Neural progenitor cell (in vitro differentiated cells): Measurements from ENCODE around the gene ALDH8A1. TPM values are rescaled to one million over a fixed set of nuclear protein-coding genes. Genes with fewer than 3 reads are reported as not detected.

Experiments used
- DNase-seq: peaks from one replicate; pipeline ENCODE4 v3.0.0-alpha.2; 2016; ENCODE audit warnings: low spot score
- H2AFZ ChIP-seq: fragments of 200-600 bp; sonication (generic); replicated peaks from 2 replicates; pipeline ENCODE4 v1.6.1; 2016; ENCODE audit warnings: antibody characterized with exemption
- H3F3A ChIP-seq: fragments of 200-600 bp; sonication (generic); 2 replicates; pipeline ENCODE4 v1.6.1; 2016; ENCODE audit warnings: antibody characterized with exemption, low read depth
- H3K27ac ChIP-seq: fragments of 200-600 bp; sonication (generic); 2 replicates; pipeline ENCODE4 v1.5.1; 2016; ENCODE audit warnings: mild to moderate bottlenecking
- H3K27me3 ChIP-seq: fragments of 200-600 bp; sonication (generic); 2 replicates; pipeline ENCODE4 v1.6.1; 2016; ENCODE audit warnings: mild to moderate bottlenecking, moderate library complexity
- H3K36me3 ChIP-seq: fragments of 200-600 bp; sonication (generic); 2 replicates; pipeline ENCODE4 v1.5.1; 2016
- H3K4me1 ChIP-seq: fragments of 200-600 bp; sonication (generic); 2 replicates; pipeline ENCODE4 v1.6.1; 2016; ENCODE audit warnings: mixed run types
- H3K4me2 ChIP-seq: fragments of 200-600 bp; sonication (generic); 2 replicates; pipeline ENCODE4 v1.6.1; 2016
- H3K4me3 ChIP-seq: fragments of 200-600 bp; sonication (generic); 2 replicates; pipeline ENCODE4 v1.5.1; 2016
- H3K79me2 ChIP-seq: fragments of 200-600 bp; sonication (generic); 2 replicates; pipeline ENCODE4 v1.6.1; 2016; ENCODE audit warnings: low read depth
- H3K9ac ChIP-seq: fragments of 200-600 bp; sonication (generic); 2 replicates; pipeline ENCODE4 v1.6.1; 2016
- H3K9me3 ChIP-seq: fragments of 200-600 bp; sonication (generic); 2 replicates; pipeline ENCODE4 v1.5.1; 2016; ENCODE audit warnings: low read depth
- H4K20me1 ChIP-seq: fragments of 200-600 bp; sonication (generic); 2 replicates; pipeline ENCODE4 v1.6.1; 2016; ENCODE audit warnings: low read depth
- H3K27ac Mint-ChIP-seq: 3 replicates; pipeline ENCODE4 v1.8.0; 2021; ENCODE audit warnings: mixed read lengths
- H3K27me3 Mint-ChIP-seq: 2 replicates; pipeline ENCODE4 v1.8.0; 2022; ENCODE audit warnings: low read depth, mild to moderate bottlenecking, inconsistent platforms, moderate library complexity, mixed read lengths; ENCODE audit not compliant: insufficient read depth
- H3K36me3 Mint-ChIP-seq: 3 replicates; pipeline ENCODE4 v1.8.0; 2021; ENCODE audit warnings: mixed read lengths
- H3K4me1 Mint-ChIP-seq: 3 replicates; pipeline ENCODE4 v1.8.0; 2021; ENCODE audit warnings: mixed read lengths
- H3K4me3 Mint-ChIP-seq: 3 replicates; pipeline ENCODE4 v1.8.0; 2021; ENCODE audit warnings: mild to moderate bottlenecking, moderate library complexity, mixed read lengths
- H3K9me3 Mint-ChIP-seq: 3 replicates; pipeline ENCODE4 v1.8.0; 2020; ENCODE audit warnings: mixed read lengths
- EZH2 ChIP-seq: fragments of 200-600 bp; sonication (generic); IDR thresholded peaks from 2 replicates; pipeline ENCODE4 v1.6.1; 2017; ENCODE audit warnings: antibody characterized with exemption, mild to moderate bottlenecking, moderate library complexity
- EZH2phosphoT487 ChIP-seq: fragments of 200-600 bp; sonication (generic); IDR thresholded peaks from 2 replicates; pipeline ENCODE4 v1.6.1; 2017; ENCODE audit warnings: antibody characterized with exemption
- total RNA-seq: library from RNA; depleted of rRNA; stranded (reverse); fragments of >200 nt; gene quantifications from 2 replicates; pipeline ENCODE4 v1.2.3, GENCODE V29; 2015; ENCODE audit warnings: low replicate concordance
- TF ChIP-seq, protein P1 (sequence below): fragments of 200-600 bp; sonication (generic); IDR thresholded peaks from 2 replicates; pipeline ENCODE4 v1.5.1; 2017; ENCODE audit warnings: antibody characterized with exemption, mild to moderate bottlenecking

Gene ALDH8A1
- total RNA-seq, 1 donor from 2014 or later, result not detected

DNA sequence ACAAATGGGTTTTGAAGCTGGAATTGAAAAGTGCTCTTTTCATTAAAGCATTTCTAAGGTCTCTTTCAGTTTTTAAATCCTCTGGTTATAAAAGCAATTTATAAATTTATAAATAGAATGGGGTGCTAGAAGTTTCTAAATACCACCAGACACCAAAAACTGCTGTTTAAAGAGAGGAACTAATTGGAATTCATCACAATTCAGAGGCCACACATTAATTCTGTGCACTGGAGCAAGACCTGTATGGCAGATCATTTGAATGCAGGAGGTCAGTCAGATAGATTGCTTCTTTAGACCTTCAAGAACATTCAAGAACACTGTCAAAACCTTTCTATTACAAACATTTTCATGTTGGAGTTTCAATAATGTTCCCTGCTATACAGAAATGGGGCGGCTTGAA, 55.1 kb downstream of the ALDH8A1 start:
- H3K4me1 ChIP-seq, result no peaks in the 10 kb centered on the region
- H3K27ac ChIP-seq, result no peak overlapping the region
- H3K4me2 ChIP-seq, result no peak overlapping the region
- H3K9ac ChIP-seq, result no peak overlapping the region
- peaks cover 3% of the 10 kb centered on the region for H3K27me3 Mint-ChIP-seq
- peaks cover 2% of the 10 kb centered on the region for H3K9me3 Mint-ChIP-seq
- no peak overlapping the region for H3K4me3 ChIP-seq
- DNase-seq, result no peak
- TF ChIP-seq, protein P1, sequence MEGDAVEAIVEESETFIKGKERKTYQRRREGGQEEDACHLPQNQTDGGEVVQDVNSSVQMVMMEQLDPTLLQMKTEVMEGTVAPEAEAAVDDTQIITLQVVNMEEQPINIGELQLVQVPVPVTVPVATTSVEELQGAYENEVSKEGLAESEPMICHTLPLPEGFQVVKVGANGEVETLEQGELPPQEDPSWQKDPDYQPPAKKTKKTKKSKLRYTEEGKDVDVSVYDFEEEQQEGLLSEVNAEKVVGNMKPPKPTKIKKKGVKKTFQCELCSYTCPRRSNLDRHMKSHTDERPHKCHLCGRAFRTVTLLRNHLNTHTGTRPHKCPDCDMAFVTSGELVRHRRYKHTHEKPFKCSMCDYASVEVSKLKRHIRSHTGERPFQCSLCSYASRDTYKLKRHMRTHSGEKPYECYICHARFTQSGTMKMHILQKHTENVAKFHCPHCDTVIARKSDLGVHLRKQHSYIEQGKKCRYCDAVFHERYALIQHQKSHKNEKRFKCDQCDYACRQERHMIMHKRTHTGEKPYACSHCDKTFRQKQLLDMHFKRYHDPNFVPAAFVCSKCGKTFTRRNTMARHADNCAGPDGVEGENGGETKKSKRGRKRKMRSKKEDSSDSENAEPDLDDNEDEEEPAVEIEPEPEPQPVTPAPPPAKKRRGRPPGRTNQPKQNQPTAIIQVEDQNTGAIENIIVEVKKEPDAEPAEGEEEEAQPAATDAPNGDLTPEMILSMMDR, result no peak
- TF ChIP-seq EZH2phosphoT487 (no peak), EZH2 (no peak)
- no peaks in the 10 kb centered on the region for H3F3A ChIP-seq
- H3K36me3 Mint-ChIP-seq, result no peaks in the 10 kb centered on the region
- no peaks in the 10 kb centered on the region for H3K9me3 ChIP-seq
- no peak overlapping the region for H3K27ac Mint-ChIP-seq
- no peaks in the 10 kb centered on the region for H3K36me3 ChIP-seq
- no peak overlapping the region for H2AFZ ChIP-seq
- H3K4me3 Mint-ChIP-seq, result no peak overlapping the region
- H3K79me2 ChIP-seq, result no peaks in the 10 kb centered on the region
- H3K4me1 Mint-ChIP-seq, result peaks cover 8% of the 10 kb centered on the region
- no peaks in the 10 kb centered on the region for H4K20me1 ChIP-seq
- H3K27me3 ChIP-seq, result no peaks in the 10 kb centered on the region

DNA sequence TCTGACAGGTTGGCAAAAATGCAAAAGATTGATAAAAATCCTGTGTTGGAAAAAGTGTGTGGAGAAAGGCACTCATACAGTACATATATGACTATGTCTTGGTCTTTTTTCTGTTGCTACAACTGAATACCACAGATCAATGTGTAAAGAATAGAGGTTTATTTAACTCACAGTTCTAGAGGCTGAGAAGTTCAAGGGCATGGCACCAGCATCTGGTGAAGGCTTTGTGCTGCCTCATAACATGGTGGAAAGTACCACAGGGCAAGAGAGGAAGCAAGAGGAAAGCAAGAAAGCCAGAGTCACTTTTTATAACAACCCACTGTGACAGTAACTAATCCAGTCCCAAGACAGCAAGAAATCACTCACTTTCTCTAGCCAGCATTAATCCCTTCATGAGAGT, 57.5 kb downstream of the ALDH8A1 start:
- H3F3A ChIP-seq, result no peaks in the 10 kb centered on the region
- no peaks in the 10 kb centered on the region for H3K79me2 ChIP-seq
- no peaks in the 10 kb centered on the region for H3K36me3 ChIP-seq
- H3K27ac ChIP-seq, result no peak overlapping the region
- no peaks in the 10 kb centered on the region for H4K20me1 ChIP-seq
- no peak overlapping the region for H3K4me2 ChIP-seq
- no peak overlapping the region for H3K4me3 Mint-ChIP-seq
- no peak overlapping the region for H3K9ac ChIP-seq
- no peaks in the 10 kb centered on the region for H3K4me1 ChIP-seq
- no peaks in the 10 kb centered on the region for H3K9me3 ChIP-seq
- H3K4me1 Mint-ChIP-seq, result peaks cover 8% of the 10 kb centered on the region
- no peak overlapping the region for H2AFZ ChIP-seq
- TF ChIP-seq, protein P1, result no peak
- TF ChIP-seq EZH2 (no peak), EZH2phosphoT487 (no peak)
- DNase-seq, result no peak
- no peak overlapping the region for H3K27ac Mint-ChIP-seq
- H3K27me3 ChIP-seq, result no peaks in the 10 kb centered on the region
- H3K4me3 ChIP-seq, result no peak overlapping the region
- no peaks in the 10 kb centered on the region for H3K36me3 Mint-ChIP-seq
- peaks cover 2% of the 10 kb centered on the region for H3K9me3 Mint-ChIP-seq
- peaks cover 2% of the 10 kb centered on the region for H3K27me3 Mint-ChIP-seq

DNA sequence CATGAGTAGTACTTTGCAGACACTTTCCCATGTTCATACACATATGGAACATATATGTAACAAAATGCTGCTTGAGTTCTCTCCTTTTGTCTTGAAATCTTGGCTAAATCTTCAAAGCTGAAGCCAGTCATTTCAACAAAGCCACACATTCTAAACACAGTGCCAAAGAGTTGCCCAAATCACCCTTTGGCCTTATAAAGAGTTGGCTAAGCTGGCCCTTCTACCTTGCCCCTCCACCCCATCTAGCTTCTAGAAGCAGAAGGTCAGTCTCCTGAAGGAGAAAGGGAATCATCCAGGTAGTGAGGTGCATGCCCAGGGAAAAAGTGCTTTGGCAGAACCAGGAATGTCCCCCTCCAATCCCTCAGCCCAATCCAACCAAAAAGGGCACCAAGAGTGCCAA, 58.3 kb downstream of the ALDH8A1 start:
- Mint-ChIP-seq H3K4me3 (no peak overlapping the region), H3K27me3 (peaks cover 2% of the 10 kb centered on the region), H3K9me3 (peaks cover 2% of the 10 kb centered on the region), H3K36me3 (no peaks in the 10 kb centered on the region), H3K27ac (no peak overlapping the region), H3K4me1 (peaks cover 8% of the 10 kb centered on the region)
- H3K27me3 ChIP-seq, result no peaks in the 10 kb centered on the region
- H3F3A ChIP-seq, result no peaks in the 10 kb centered on the region
- H3K79me2 ChIP-seq, result no peaks in the 10 kb centered on the region
- no peak overlapping the region for H3K4me2 ChIP-seq
- no peak for DNase-seq
- no peaks in the 10 kb centered on the region for H3K36me3 ChIP-seq
- no peak overlapping the region for H3K4me3 ChIP-seq
- H3K4me1 ChIP-seq, result no peaks in the 10 kb centered on the region
- H3K9me3 ChIP-seq, result no peaks in the 10 kb centered on the region
- TF ChIP-seq EZH2phosphoT487 (no peak), EZH2 (no peak)
- TF ChIP-seq, protein P1, result no peak
- no peak overlapping the region for H2AFZ ChIP-seq
- no peaks in the 10 kb centered on the region for H4K20me1 ChIP-seq
- H3K27ac ChIP-seq, result no peak overlapping the region
- no peak overlapping the region for H3K9ac ChIP-seq

DNA sequence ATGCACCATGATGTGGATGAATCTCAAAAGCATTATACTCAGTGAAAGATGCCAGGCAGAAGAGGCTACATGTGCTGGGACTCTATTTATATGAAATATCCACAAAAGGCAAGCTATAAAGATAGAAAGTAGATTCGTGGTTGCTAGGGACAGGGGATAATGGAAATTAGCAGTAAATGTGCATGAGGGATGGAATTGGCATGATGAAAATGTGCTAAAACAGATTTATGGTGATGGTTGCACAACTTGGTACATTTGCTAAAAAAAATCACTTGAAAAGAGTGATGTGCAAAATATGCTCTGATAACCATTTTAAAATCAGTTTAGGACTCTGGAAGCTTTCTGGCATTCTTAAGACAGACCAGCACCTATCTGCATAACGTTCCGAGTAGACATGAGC, 61.6 kb downstream of the ALDH8A1 start:
- TF ChIP-seq, protein P1, result no peak
- TF ChIP-seq EZH2phosphoT487 (no peak), EZH2 (no peak)
- no peaks in the 10 kb centered on the region for H4K20me1 ChIP-seq
- no peak overlapping the region for H3K9ac ChIP-seq
- Mint-ChIP-seq H3K9me3 (peaks cover 2% of the 10 kb centered on the region), H3K36me3 (no peaks in the 10 kb centered on the region), H3K4me3 (no peak overlapping the region), H3K4me1 (no peaks in the 10 kb centered on the region), H3K27ac (no peak overlapping the region), H3K27me3 (peaks cover 2% of the 10 kb centered on the region)
- no peaks in the 10 kb centered on the region for H3K4me1 ChIP-seq
- H3K36me3 ChIP-seq, result no peaks in the 10 kb centered on the region
- H3K27me3 ChIP-seq, result no peaks in the 10 kb centered on the region
- no peak for DNase-seq
- H3K4me3 ChIP-seq, result no peak overlapping the region
- no peak overlapping the region for H2AFZ ChIP-seq
- no peaks in the 10 kb centered on the region for H3F3A ChIP-seq
- H3K4me2 ChIP-seq, result no peak overlapping the region
- no peak overlapping the region for H3K27ac ChIP-seq
- H3K79me2 ChIP-seq, result no peaks in the 10 kb centered on the region
- H3K9me3 ChIP-seq, result no peaks in the 10 kb centered on the region
